GM21723 (cell line): ENCODE data around the gene SLC2A4.

ENCODE experiments used
- ATAC-seq: cut with Tn5 transposase; IDR thresholded peaks from one replicate; pipeline ENCODE4 v1.9.1; 2021; ENCODE audit warnings: mild to moderate bottlenecking, moderate library complexity; ENCODE audit not compliant: unreplicated experiment

Gene SLC2A4

GRCh38 chr17:7263801-7264078, 17.8 kb upstream of the SLC2A4 start:
- ATAC-seq: no peak

DNA sequence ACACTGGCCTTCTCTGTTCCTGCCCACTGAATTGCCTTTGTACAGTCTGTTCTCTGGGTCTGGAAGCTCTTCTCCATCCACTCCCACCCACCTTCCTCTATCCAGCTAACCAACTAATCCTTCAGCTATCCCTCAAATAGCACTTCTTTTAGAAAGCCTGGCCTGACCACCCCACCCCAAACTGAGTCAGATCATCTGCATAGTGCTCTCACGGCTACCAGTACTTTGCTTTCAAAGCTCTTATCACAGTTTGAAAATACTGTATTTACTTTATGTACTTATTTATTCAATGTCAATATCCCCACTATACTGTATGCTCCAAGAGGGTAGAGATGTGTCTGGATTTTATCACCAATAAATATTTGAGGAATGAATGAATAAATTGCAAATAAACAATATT, 14.7 kb upstream of the SLC2A4 start:
- no peak for ATAC-seq

DNA sequence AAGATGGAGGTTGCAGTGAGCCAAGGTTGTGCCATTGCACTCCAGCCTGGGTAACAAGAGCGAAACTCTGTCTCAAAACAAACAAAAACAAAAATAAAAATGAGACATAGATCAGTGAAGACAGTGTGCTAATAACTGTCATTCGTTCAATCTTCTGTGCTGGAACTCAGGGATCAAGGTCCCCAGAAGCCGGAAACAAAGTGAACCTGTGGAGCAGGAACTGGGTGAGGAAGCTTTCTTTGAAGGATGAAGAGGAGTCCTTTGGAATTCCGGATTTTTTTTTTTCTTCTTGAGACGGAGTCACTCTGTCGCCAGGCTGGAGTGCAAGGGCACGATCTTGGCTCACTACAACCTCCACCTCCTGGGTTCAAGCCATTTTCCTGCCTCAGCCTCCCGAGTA, 2.1 kb upstream of the SLC2A4 start:
- ATAC-seq: no peak

DNA sequence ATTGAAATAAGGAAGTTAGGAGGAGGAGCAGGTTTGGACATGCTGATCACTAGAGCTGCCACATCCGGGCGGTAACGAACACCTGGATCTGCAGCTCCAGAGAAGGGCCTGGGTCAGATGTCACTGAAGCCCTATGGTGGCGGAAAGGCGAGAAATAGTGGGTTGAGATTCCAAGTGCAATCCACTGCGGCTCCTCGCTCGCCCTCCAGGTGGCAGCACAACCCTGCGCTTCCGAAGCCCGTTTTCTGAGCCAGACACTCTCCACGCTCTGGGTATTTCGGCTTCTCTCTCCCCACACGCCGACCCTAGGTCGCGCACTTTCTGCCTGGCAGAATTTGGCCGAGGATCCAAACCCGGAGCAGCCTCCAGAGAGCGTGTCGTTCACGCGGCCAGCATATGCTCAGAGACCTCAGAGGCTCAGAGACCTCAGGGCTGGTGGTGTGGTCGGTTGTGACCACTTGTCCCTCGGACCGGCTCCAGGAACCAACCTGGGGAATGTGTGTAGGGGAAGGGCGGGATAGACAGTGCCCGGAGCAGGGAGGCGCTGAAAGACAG, 922 bp upstream of the SLC2A4 start:
- peak; percentile 57 for ATAC-seq

DNA sequence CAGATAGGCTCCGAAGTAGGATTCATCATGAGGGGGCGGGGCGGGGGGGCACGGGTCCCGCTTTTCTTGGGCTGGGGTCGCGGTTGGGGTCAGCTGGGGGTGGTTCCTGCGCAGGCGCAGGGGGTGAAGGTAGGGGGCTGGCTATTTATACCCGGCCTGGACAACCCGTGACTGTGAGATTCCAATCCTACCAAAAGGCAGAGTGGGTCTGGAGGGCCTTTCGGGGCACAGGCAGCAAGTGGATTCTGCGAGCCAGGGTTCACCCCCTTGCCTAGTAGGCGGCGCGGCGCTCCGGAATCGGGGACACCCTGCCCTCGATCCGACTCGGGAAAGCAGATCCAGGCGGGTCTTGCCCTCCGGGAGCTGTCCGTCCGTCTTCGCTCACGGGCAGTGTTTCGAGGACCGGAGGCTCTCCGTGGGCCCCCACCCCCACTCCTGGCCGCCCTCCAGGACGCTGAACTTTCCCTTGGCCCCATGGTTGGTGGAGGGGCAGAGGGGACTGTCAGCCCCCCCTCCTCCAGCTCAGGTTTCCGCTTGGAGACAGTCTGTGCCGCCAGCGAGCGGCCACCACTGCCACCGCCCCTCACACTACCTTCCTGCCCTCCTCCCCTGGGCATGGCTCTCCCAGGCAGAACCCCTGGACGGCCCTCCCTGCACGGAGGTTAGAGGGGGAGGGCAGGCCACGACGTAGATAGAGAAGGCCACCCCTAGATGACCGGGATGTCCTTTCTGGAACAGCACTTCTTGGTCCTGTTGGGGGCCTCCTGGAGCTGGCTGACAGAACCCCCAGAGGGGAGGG, 634 bp downstream of the SLC2A4 start:
- no peak for ATAC-seq

GRCh38 chr17:7282752-7283321, 1.3 kb downstream of the SLC2A4 start:
- no peak for ATAC-seq

GRCh38 chr17:7283471-7284216, 2.1 kb downstream of the SLC2A4 start:
- ATAC-seq: no peak

GRCh38 chr17:7284911-7285310, 3.4 kb downstream of the SLC2A4 start:
- no peak for ATAC-seq

DNA sequence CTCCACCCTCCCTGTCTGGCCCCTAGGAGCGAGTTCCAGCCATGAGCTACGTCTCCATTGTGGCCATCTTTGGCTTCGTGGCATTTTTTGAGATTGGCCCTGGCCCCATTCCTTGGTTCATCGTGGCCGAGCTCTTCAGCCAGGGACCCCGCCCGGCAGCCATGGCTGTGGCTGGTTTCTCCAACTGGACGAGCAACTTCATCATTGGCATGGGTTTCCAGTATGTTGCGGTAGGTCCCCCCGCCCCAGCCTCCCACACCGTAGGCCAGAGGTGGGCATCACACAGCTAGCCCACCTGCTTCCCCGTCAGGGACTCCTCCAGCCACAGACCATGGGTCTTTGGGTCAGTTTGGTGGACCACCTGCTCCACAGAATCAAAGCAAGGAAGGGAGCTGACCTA, 4.2 kb downstream of the SLC2A4 start:
- no peak for ATAC-seq

GRCh38 chr17:7289256-7290032, 7.9 kb downstream of the SLC2A4 start:
- no peak for ATAC-seq

DNA sequence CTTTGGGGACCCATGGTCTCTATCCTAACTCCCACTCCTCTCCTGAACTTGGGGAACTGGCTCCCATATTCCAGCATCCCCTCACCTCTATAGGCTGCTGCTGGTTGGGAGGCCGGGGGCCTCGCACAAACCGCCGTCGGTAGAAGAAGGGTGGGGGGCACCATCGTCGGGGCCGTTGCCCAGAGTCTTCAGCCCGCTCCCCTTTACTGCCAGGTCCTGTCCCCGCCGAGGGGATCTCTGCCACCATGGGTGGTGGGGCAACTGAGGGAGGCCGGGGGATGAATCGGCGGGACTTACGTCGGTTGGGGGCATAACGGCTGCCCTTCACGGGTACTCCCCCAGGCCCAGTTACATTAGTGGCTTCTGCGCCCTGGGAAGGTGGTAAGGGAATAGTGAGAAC, 8.6 kb downstream of the SLC2A4 start:
- ATAC-seq: no peak

DNA sequence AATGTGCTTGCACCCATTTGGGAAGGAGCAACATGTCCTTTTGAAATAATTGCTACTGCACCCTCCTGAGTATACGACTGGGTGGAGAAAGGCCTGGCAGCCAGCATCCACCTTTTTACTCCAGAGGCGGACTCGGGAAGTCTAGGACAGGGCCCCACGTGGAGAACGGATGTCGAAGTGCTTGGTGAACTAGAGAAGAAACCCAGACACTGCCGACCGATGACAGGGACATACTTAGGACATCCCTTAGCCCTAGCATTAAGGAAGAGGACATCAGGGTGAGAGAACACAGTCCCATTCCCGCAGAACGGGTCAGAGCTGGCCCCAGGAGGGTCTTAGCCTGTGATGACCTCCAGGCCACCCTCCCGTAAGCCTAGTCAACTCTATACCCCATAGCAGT, 9.2 kb downstream of the SLC2A4 start:
- no peak for ATAC-seq

DNA sequence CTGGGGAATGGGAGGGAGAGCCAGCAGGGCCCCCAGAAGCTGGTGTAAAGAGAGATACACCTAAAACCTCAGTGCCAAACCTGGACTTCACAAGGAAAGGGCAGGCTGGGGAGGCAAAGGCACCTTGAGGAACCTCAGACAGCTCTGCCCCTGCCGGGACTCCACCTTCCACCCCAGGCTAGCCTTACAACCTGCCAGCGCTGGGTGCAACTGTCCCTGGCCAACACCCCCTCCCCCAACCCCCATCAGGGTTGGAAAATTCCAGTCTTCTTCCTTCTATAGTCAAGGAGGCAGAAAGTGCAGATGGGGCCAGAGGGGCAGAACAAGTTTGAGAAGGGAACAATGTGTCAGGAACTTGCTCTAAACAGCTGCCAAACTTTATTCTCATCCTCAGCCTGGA, 10.7 kb downstream of the SLC2A4 start:
- ATAC-seq: no peak

- ATAC-seq: no peak
These were observed 11.2 kb downstream of the SLC2A4 start for GRCh38 chr17:7292729-7293128.

- no peak for ATAC-seq
These were observed 11.6 kb downstream of the SLC2A4 start for GRCh38 chr17:7293159-7293558.

DNA sequence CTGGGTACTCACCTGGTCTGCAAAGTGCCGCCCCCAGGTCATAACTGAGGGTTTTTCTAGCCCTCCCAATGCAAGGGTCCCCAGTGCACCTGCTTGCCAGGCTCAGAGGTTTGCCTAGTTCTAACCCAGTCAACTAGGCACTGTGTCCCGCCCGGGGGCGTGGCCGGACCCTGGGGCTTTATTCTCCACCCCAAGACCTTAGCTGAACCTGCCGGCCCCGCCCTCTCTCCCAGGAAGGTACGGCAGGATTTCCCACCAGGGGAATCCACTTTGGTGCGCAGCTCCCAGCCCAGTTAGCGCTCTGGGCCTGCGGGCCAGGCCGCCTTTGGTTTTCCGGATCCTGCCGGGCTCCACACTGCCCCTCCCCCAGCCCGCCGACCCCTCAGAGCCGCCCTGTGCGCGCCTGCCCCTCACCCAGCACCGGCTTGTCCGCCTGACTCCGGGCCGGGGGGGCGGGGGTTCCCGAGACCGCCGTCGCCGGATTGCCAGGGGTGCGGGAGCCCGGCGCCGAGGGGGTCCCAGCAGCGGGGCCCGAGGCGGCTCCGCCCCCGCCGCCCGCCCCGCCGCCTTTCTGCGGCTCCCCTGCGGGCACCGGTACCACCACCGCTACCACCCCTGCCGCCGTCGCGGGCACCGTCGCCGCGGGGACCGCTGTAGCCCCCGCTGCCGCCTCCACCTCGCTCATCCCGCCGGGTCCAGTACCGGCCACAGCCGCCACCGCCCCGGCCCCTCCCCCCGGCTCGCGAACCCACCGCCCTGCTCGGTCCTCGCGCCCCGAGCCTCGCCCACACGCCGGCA, 12.5 kb downstream of the SLC2A4 start:
- no peak for ATAC-seq

DNA sequence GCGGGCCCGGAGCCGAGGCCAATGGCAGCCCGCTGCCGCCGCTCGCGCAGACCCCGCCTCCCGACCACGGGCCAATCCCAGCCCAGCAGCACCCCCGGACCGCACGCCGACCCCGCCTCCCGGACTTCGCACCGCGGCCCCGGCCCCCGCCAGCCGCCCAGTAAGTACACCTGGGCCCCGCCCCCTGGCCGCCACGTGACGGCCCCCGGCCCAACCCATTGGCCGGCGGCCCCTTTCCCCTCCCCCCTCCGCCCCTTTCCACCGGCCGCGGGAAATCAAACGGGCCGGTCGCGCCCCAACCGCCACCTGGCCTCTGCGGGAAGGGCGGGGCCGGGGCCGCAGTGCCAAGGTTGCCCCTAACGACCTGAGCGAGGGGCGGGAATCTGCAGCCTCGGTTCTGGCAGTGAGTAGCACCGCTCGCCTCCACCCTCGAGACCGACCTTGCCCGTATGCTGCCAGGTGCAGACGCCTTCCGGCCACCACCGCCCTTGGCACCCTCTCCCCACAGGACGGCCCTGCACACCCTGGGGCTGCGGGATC, 13.2 kb downstream of the SLC2A4 start, which contains the start of gene YBX2:
YBX2 (minus strand) TSS at position 26 of the 540 bp plus-strand sequence. CDS start 139 bp downstream, outside the sequence.
- no peak for ATAC-seq

DNA sequence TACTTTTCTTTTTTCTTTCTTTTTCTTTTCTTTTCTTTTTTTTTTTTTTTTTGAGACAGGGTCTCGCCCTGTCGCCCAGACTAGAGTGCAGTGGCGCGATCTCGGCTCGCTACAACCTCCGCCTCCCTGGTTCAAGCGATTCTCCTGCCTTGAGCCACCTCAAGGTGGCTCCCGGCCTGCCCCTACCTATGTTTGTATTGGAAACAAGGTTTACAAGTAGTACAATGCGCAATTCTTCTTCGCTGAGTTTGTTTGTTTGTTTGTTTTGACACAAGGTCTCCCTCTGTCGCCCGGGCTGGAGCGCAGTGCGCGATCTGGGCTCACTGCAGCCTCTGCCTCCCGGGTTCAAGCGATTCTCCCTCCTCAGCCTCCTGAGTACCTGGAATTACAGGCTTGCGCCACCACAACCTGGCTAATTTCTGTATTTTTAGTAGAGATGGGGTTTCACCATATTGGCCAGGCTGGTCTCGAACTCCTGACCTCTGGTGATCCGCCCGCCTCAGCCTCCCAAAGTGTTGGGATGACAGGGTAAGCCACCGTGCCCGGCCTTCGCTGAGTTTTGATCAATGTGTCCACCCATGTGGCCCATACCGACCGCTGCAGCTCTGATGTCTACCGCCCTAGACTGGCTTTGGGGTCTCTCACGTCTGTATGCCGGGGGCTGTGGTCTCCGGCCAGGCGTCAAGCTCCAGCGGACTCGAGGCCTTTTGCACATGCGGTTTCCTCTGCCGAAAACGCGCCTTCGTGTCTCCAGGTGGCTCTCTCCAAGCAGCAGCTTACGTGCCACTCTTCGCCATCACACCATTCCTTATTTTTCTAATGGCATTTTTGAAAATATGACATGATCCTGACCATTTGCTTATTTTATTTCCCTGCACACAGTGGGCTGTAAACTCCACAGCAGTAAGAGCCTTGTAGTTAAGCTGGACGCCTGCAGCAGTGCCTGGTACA, 14.0 kb downstream of the SLC2A4 start:
- no peak for ATAC-seq
